ENCODE measurements around the gene UBE2K. TPM values are rescaled to one million over a fixed set of nuclear protein-coding genes. Genes with fewer than 3 reads are reported as not detected.

UBE2K gene
- total and polyA plus RNA-seq, 2 of the 13 experiments (the other 11 are each of a cell fraction or from before 2014, with no cell fraction given): 36.2 to 81.0 TPM

DNA sequence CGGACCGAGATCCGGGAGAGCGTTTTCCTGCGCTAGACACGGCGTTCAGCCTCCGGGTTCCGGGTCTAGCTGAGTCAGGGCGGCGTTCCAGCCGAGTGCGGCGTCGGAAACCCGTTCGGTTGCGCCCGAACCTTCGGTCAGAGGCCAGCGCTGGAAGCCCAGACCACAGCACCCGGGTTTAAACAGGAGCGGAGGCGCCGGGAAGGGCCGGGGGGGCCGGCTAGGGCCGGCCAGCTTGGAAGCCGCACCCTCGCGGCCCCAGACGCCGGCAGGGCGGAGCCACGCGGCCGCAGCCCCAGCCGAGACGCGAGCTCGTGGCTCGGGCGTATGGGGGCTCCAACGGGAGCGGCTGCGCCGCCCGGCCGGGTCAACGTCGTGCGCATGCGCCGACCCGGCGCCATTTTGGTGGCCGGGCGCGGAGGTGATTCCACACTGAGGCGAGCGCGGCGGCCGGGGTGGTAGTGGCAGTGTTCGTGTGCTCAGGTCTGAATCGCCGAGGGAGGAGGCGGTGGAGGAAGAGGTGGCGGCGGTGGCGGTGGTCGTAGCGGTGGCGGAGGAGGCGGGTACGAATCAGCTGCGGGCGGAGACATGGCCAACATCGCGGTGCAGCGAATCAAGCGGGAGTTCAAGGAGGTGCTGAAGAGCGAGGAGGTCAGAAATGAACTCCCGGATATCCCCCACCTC, at the start of gene UBE2K (continued):
- TF ChIP-seq, protein P1, sequence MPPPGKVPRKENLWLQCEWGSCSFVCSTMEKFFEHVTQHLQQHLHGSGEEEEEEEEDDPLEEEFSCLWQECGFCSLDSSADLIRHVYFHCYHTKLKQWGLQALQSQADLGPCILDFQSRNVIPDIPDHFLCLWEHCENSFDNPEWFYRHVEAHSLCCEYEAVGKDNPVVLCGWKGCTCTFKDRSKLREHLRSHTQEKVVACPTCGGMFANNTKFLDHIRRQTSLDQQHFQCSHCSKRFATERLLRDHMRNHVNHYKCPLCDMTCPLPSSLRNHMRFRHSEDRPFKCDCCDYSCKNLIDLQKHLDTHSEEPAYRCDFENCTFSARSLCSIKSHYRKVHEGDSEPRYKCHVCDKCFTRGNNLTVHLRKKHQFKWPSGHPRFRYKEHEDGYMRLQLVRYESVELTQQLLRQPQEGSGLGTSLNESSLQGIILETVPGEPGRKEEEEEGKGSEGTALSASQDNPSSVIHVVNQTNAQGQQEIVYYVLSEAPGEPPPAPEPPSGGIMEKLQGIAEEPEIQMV (CRISPR knock-in tag; IDR thresholded peaks at IDR 0.05; ENCODE audit: low read depth): no peak
- TF ChIP-seq ZNF180 (CRISPR knock-in tag; IDR thresholded peaks at IDR 0.05; ENCODE audit: borderline replicate concordance, low read depth) (no peak), NFE2L1 (CRISPR knock-in tag; IDR thresholded peaks at IDR 0.05; ENCODE audit: borderline replicate concordance) (no peak), ZNF335 (CRISPR knock-in tag; IDR thresholded peaks at IDR 0.05) (no peak), ZMAT3 (CRISPR knock-in tag; conservative IDR thresholded peaks at IDR 0.05) (peak; percentile 41; the same call in 1 of the 2 replicates), HOMEZ (CRISPR knock-in tag; IDR thresholded peaks at IDR 0.05; ENCODE audit: low read depth) (no peak), ZNF292 (CRISPR knock-in tag; IDR thresholded peaks at IDR 0.05; ENCODE audit: borderline replicate concordance, low read depth) (peak; percentile 27; the same call in 1 of the 2 replicates), ZNF10 (CRISPR knock-in tag; IDR thresholded peaks at IDR 0.05; ENCODE audit: borderline replicate concordance, low read depth) (no peak), BCL6 (CRISPR knock-in tag; IDR thresholded peaks at IDR 0.05) (peak; percentile 38; the same call in 1 of the 2 replicates), ZNF557 (CRISPR knock-in tag; IDR thresholded peaks at IDR 0.05) (no peak), DR1 (CRISPR knock-in tag; IDR thresholded peaks at IDR 0.05) (peak; percentile 39; the same call in 1 of the 2 replicates), ZNF891 (CRISPR knock-in tag; IDR thresholded peaks at IDR 0.05) (peak; percentile 53; the same call in 1 of the 2 replicates), ZFP62 (CRISPR knock-in tag; IDR thresholded peaks at IDR 0.05) (no peak)
- TF ChIP-seq, protein P2, sequence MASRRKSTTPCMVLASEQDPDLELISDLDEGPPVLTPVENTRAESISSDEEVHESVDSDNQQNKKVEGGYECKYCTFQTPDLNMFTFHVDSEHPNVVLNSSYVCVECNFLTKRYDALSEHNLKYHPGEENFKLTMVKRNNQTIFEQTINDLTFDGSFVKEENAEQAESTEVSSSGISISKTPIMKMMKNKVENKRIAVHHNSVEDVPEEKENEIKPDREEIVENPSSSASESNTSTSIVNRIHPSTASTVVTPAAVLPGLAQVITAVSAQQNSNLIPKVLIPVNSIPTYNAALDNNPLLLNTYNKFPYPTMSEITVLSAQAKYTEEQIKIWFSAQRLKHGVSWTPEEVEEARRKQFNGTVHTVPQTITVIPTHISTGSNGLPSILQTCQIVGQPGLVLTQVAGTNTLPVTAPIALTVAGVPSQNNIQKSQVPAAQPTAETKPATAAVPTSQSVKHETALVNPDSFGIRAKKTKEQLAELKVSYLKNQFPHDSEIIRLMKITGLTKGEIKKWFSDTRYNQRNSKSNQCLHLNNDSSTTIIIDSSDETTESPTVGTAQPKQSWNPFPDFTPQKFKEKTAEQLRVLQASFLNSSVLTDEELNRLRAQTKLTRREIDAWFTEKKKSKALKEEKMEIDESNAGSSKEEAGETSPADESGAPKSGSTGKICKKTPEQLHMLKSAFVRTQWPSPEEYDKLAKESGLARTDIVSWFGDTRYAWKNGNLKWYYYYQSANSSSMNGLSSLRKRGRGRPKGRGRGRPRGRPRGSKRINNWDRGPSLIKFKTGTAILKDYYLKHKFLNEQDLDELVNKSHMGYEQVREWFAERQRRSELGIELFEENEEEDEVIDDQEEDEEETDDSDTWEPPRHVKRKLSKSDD (CRISPR knock-in tag; IDR thresholded peaks at IDR 0.05; ENCODE audit: low read depth): no peak
- TF ChIP-seq, protein P3, sequence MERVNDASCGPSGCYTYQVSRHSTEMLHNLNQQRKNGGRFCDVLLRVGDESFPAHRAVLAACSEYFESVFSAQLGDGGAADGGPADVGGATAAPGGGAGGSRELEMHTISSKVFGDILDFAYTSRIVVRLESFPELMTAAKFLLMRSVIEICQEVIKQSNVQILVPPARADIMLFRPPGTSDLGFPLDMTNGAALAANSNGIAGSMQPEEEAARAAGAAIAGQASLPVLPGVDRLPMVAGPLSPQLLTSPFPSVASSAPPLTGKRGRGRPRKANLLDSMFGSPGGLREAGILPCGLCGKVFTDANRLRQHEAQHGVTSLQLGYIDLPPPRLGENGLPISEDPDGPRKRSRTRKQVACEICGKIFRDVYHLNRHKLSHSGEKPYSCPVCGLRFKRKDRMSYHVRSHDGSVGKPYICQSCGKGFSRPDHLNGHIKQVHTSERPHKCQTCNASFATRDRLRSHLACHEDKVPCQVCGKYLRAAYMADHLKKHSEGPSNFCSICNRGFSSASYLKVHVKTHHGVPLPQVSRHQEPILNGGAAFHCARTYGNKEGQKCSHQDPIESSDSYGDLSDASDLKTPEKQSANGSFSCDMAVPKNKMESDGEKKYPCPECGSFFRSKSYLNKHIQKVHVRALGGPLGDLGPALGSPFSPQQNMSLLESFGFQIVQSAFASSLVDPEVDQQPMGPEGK (CRISPR knock-in tag; IDR thresholded peaks at IDR 0.05): peak; percentile 86
- TF ChIP-seq, protein P4, sequence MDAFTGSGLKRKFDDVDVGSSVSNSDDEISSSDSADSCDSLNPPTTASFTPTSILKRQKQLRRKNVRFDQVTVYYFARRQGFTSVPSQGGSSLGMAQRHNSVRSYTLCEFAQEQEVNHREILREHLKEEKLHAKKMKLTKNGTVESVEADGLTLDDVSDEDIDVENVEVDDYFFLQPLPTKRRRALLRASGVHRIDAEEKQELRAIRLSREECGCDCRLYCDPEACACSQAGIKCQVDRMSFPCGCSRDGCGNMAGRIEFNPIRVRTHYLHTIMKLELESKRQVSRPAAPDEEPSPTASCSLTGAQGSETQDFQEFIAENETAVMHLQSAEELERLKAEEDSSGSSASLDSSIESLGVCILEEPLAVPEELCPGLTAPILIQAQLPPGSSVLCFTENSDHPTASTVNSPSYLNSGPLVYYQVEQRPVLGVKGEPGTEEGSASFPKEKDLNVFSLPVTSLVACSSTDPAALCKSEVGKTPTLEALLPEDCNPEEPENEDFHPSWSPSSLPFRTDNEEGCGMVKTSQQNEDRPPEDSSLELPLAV (CRISPR knock-in tag; conservative IDR thresholded peaks at IDR 0.05; ENCODE audit: low read depth): no peak
- TF ChIP-seq, protein P5, sequence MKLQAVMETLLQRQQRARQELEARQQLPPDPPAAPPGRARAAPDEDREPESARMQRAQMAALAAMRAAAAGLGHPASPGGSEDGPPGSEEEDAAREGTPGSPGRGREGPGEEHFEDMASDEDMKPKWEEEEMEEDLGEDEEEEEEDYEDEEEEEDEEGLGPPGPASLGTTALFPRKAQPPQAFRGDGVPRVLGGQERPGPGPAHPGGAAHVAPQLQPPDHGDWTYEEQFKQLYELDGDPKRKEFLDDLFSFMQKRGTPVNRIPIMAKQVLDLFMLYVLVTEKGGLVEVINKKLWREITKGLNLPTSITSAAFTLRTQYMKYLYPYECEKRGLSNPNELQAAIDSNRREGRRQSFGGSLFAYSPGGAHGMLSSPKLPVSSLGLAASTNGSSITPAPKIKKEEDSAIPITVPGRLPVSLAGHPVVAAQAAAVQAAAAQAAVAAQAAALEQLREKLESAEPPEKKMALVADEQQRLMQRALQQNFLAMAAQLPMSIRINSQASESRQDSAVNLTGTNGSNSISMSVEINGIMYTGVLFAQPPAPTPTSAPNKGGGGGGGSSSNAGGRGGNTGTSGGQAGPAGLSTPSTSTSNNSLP (IDR thresholded peaks at IDR 0.05; ENCODE audit: low read depth, low read length): no peak

Measured in HepG2 (cell line).